Occipital lobe (tissue), 2 donors: ENCODE results near the gene MIX23. TPM values are rescaled to one million over a fixed set of nuclear protein-coding genes. Genes with fewer than 3 reads are reported as not detected.

Experiments used
- small RNA-seq: library from RNA; depleted of rRNA; stranded (forward); fragments of <200 nt; gene quantifications from one replicate; pipeline ENCODE3, GENCODE V24; 2014
- total RNA-seq: library from RNA; depleted of rRNA; stranded (reverse); fragments of >200 nt; gene quantifications from one replicate; pipeline ENCODE4 v1.2.3, GENCODE V29; 2014

Gene MIX23
- total RNA-seq, 1 donor from 2014 or later, result 16.5 TPM

Small RNA genes within 50 kb of the gene (small RNA-seq; reads per million reads assigned to genes)
- gene AC083798.1, result not detected

Other genes with a start within 250 kb of the MIX23 start
- not detected for gene CASR, start 199.6 kb downstream of the MIX23 start, total RNA-seq
- gene CSTA, start 58.0 kb downstream of the MIX23 start, total RNA-seq, result not detected
- 10.3 TPM for gene FAM162A, start 951 bp upstream of the MIX23 start, total RNA-seq
- 9.8 TPM for gene WDR5B, start 32.8 kb upstream of the MIX23 start, total RNA-seq
- gene KPNA1, start 131.7 kb upstream of the MIX23 start, total RNA-seq, result 49.0 TPM
- 6.1 TPM for gene PARP9, start 181.1 kb upstream of the MIX23 start, total RNA-seq
- gene DTX3L, start 181.1 kb upstream of the MIX23 start, total RNA-seq, result 4.5 TPM
- not detected for gene PARP15, start 194.4 kb upstream of the MIX23 start, total RNA-seq